ENCODE results near the gene PKP1. TPM values are rescaled to one million over a fixed set of nuclear protein-coding genes. Genes with fewer than 3 reads are reported as not detected.

PKP1 gene
- total RNA-seq, 6 experiments from 2014 or later, result not detected

DNA sequence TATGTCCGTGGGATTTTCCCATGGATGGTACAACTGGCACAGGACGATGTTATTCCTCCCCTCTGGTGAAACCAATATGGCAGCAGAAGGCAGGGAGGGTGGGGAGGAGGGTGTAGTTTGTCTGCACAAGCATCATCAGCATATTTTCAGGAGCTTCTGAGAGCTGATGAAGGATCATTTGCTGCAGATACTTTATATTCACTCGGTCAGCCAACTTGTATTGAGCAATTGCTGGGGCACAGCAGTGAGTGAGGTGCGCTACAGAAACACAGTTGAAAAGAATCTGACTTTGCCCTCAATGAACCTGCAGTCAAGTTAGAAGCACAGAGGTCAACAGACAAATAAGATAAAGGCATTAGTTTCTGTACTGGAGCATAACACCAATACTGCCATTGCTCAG lies 13.0 kb downstream of the PKP1 start:
- TF ChIP-seq, protein P1, sequence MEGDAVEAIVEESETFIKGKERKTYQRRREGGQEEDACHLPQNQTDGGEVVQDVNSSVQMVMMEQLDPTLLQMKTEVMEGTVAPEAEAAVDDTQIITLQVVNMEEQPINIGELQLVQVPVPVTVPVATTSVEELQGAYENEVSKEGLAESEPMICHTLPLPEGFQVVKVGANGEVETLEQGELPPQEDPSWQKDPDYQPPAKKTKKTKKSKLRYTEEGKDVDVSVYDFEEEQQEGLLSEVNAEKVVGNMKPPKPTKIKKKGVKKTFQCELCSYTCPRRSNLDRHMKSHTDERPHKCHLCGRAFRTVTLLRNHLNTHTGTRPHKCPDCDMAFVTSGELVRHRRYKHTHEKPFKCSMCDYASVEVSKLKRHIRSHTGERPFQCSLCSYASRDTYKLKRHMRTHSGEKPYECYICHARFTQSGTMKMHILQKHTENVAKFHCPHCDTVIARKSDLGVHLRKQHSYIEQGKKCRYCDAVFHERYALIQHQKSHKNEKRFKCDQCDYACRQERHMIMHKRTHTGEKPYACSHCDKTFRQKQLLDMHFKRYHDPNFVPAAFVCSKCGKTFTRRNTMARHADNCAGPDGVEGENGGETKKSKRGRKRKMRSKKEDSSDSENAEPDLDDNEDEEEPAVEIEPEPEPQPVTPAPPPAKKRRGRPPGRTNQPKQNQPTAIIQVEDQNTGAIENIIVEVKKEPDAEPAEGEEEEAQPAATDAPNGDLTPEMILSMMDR (IDR thresholded peaks at IDR 0.05), result no peak
- Mint-ChIP-seq H3K4me1 (ENCODE audit: low read depth) (peaks cover 22% of the 10 kb centered on the region), H3K9me3 (no peaks in the 10 kb centered on the region), H3K36me3 (ENCODE audit: low read depth) (no peaks in the 10 kb centered on the region), H3K27ac (no peak overlapping the region), H3K4me3 (no peak overlapping the region), H3K27me3 (ENCODE audit: insufficient read depth) (peaks cover 36% of the 10 kb centered on the region)
- no peak for DNase-seq

DNA sequence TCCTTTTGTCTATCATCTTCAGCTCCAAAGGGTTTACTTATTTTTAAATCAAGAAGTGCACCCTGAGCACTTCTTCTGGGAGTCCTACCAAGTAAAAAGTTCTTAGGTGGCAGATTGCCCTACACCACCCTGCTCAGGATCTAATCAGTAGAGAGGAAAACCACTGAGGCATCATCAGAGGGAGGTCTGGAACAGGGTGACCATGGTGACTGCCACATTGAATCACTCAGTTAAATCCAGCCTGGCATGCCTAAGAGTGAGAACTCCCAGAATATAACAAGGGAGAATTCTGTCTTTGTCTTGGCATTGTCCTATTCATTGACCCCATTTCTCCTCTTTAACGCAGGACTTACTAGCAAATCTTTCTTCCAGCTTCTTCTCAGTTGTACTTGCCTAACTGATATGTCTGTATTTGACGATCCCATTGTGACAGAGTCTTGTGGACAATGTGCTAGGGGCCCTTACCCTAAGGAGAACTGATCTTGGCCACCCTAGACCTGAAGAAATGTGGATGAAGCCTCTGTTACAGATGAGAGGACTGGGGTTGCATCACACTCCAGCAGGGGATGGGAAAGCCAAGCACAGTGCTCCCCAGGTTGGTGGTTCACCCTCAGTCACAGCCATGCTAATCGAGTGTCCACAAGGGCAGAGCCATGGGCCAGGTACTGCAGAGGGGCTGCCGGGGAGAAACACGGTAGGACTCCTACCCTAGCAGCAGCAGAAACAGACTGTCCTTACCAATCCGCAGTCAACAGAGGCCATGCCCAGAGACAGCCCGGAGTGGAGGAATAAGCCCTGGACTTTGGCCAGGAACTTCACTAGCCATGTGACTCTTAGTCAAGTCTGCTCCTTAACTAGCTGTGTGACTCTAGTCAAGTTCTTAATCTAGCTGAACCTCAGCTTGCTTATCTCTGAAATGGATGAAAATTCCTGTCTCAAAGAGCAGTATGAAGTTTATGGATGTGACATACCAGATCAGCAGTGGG lies 15.4 kb downstream of the PKP1 start:
- DNase-seq, result no peak
- TF ChIP-seq, protein P1 (IDR thresholded peaks at IDR 0.05), result no peak
- H3K27ac Mint-ChIP-seq, result no peak overlapping the region
- peaks cover 25% of the 10 kb centered on the region for H3K27me3 Mint-ChIP-seq (ENCODE audit: insufficient read depth)
- no peaks in the 10 kb centered on the region for H3K9me3 Mint-ChIP-seq
- H3K4me3 Mint-ChIP-seq, result no peak overlapping the region
- no peaks in the 10 kb centered on the region for H3K36me3 Mint-ChIP-seq (ENCODE audit: low read depth)
- peaks cover 22% of the 10 kb centered on the region for H3K4me1 Mint-ChIP-seq (ENCODE audit: low read depth)

DNA sequence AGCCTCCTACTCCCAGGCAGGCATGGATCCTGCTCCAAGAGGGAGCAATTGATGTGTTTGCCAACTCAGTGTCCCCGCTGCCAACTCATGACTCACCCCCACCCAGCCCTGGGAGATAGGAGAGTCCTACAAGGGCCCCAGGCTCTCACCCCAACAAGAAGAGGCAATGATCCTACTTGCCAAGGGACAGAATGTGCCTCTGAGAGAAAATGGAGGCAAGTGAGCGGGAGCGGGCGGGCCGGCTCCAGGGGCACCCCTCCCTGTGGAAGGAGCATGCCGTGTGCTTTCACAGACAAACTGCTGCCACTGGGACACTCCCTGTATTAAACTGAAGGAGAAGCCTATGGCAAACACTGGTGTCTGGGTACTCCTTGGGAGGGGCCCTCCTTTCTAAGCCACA lies 16.7 kb downstream of the PKP1 start:
- no peak overlapping the region for H3K27ac Mint-ChIP-seq
- peaks cover 22% of the 10 kb centered on the region for H3K4me1 Mint-ChIP-seq (ENCODE audit: low read depth)
- TF ChIP-seq, protein P1 (IDR thresholded peaks at IDR 0.05), result no peak
- no peaks in the 10 kb centered on the region for H3K36me3 Mint-ChIP-seq (ENCODE audit: low read depth)
- H3K9me3 Mint-ChIP-seq, result no peaks in the 10 kb centered on the region
- DNase-seq, result no peak
- H3K27me3 Mint-ChIP-seq (ENCODE audit: insufficient read depth), result peaks cover 28% of the 10 kb centered on the region
- no peak overlapping the region for H3K4me3 Mint-ChIP-seq

DNA sequence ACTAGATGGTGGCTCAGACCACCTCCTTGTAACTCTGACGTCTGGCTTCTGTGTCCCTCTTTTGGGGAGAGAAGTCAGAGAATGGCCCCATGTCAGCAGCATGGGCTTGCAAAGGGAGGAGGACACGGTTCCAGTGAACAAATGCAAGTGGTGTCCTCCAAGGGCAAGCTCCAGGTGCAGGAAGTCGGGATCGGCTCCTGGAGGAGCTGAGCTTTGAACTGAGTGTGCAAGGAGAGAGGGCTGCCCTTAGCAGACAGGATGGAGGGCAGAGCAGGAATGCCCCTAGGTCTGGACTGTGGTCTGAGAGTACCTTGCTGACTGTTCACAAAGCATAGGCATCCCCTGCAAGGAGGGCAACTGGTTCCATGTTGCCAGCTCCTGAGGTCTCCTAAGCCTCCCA lies 17.3 kb downstream of the PKP1 start:
- H3K9me3 Mint-ChIP-seq, result no peaks in the 10 kb centered on the region
- no peak overlapping the region for H3K27ac Mint-ChIP-seq
- H3K4me3 Mint-ChIP-seq, result no peak overlapping the region
- TF ChIP-seq, protein P1 (IDR thresholded peaks at IDR 0.05), result no peak
- peaks cover 26% of the 10 kb centered on the region for H3K27me3 Mint-ChIP-seq (ENCODE audit: insufficient read depth)
- DNase-seq, result no peak
- H3K36me3 Mint-ChIP-seq (ENCODE audit: low read depth), result no peaks in the 10 kb centered on the region
- H3K4me1 Mint-ChIP-seq (ENCODE audit: low read depth), result peaks cover 16% of the 10 kb centered on the region

DNA sequence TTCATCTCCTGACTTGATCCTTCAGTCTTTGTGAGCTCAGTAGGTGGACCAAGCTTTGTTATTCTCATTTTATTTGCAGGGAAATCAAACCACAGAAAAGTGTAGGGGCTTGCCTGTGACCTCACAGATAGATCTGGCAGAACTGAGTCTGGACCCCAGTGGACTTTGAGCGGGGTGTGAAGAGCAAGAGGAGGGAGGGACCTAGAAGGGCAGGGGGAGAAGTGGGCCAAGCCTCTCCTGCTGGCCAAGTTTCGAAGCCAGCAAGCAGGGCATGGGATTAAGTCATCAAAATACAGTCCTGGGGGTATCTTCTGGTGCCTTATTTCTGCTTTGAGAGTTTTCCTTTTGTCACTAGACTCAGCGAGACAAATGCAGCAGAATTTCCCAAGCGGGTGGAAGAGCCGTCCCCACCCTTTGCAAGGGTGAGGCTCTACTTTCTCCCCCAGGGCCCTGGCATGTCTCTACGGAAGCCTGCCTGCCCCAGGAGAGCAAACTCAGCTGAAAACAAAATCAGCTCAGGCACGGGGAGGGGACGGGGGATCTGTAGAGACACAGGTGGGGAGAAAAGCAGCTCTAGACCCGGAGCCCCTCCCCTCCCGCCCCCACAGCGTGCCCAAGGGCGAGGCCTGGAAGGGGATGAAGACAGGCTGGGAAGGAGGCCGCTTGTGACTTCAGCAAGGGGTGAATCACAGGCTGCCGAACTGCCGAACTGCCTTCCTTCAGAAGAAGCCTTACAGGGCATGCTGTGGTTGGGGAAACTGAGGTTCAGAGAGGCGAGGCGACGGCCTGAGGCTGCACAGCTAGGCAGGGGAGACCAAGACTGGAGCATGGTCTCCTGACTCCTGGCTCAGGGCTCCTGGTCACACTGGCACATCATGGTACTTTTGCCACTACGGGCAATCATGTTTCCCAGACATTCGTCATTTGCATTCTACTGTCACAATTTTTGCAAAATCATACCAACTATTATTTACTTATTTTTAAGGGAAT lies 19.2 kb downstream of the PKP1 start:
- Mint-ChIP-seq H3K4me1 (ENCODE audit: low read depth) (peaks cover 6% of the 10 kb centered on the region; the same call in 1 of the 2 replicates), H3K27ac (no peak overlapping the region), H3K36me3 (ENCODE audit: low read depth) (no peaks in the 10 kb centered on the region), H3K9me3 (no peaks in the 10 kb centered on the region), H3K4me3 (no peak overlapping the region), H3K27me3 (ENCODE audit: insufficient read depth) (peaks cover 35% of the 10 kb centered on the region)
- DNase-seq, result no peak
- TF ChIP-seq, protein P1 (IDR thresholded peaks at IDR 0.05), result no peak

Measured in HFFc6 (cell line).